Fibroblast of skin of abdomen (primary cell): ENCODE results near the gene AKAP13.

Experiments
- DNase-seq: peaks from one replicate; pipeline ENCODE4 v3.0.0-alpha.2; 2013

Gene AKAP13

DNA sequence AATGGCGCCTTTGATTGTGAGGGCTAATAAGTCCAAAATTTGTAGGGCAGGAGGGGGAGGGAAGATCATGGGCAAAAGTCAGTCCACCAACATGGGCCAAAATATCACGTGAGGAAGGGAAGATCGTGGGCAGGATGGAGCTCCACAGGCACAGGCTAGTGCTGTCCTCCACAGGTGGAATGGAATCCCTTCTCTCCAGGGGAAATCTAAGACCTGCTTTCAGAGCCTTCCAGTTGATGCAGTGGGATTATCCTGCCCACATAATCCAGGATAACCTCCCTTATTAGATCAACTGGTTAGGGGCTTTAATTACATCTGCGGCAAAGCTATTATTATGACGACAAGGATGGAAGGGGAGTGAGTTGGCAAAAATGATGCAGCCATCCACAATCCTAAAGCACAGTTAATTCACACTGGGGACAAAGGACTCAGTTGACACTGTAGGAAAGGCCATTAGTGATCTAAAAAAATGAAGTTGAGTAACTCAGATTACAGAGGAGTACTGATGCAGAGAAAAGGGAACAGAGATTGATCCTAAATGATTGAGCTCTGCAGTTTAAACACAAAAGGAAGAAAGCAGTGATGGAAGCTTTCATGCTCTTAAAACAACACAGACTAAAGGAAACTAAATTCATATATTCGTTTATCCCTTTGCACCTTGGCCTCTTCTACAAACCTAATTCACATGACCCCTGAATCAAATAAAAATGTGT, 159.8 kb downstream of the AKAP13 start:
- DNase-seq, result no peak

DNA sequence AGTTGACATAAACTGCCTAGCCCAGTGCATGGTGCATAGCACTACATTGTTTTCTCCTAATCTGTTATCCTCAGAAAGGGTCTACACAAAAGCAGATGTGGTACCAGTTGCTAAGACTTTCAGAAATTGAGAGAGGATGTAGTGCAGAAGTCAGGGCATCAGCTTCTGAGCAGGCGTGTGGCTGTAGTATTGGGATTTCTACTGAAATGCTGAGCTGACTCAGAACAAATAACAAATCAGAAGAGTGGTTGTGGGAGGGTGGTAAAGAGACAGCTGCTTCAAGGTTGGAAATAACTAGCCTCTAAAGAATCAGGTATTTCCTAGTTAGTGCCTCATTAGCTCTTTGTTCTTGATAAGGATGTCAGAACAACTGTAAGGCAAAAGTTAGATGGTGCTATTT, 161.3 kb downstream of the AKAP13 start:
- no peak for DNase-seq

GRCh38 chr15:85542488-85542887, 162.1 kb downstream of the AKAP13 start:
- no peak for DNase-seq

DNA sequence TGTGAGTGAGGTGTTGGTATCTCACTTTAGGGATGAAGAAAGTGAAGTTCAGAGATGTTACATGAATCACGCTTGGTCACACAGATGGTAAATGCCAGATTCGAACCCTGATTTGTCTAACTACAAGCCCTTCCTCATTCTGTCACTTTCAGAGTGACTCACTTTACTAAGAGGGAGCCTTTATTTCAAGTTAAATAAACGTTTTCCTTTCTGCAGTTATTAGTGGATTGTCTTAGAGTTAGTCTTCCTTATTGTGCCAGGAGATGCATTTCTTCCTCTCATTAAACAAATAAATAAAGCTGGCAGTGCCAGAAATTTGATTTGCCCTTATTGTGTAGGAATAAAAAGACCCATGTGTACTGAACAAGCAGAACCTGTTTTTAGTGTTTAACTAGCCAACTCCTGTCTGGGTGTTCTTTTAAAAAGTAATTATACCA, 162.5 kb downstream of the AKAP13 start:
- no peak for DNase-seq

- no peak for DNase-seq
These were observed 163.3 kb downstream of the AKAP13 start for GRCh38 chr15:85543741-85544155.

GRCh38 chr15:85545185-85545584, 164.8 kb downstream of the AKAP13 start:
- DNase-seq, result no peak

DNA sequence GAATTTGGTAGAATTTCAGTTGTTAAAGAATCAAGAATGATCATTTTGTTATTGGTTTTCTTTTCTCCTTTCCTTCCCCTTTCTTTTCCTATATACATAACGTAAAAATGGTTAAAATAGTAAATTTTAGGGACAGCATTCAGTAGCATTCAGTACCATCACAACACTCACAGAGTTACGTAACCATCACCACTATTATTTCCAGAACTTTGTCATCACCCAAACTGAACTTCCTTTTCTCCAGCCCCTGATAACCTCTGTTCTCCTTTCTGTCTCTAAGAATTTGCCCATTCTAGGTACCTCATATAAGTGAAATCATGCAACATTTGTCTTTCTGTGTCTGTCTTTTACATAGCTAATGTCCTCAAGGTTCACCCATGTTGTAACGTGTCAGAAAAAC, 165.3 kb downstream of the AKAP13 start:
- DNase-seq, result no peak

DNA sequence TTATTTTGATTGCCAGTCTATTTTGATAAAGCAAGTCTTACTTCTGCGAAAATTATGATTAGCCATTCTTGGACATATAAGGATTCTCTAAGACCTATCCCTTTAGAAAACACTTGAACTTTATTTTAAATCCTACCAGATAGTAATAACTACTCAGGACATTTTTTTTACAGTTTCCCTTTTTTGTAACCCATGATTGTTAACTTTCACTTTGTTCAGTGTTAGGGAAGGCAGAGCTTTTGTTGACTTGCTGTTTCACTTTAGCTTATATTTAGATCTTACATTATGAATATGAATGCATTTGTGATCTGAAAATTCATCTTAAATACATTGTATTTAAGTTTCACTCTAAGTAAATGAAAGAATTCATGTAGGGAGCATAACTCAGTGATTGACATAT, 167.0 kb downstream of the AKAP13 start:
- no peak for DNase-seq

- DNase-seq, result no peak
These were observed 169.9 kb downstream of the AKAP13 start for GRCh38 chr15:85550283-85550682.

GRCh38 chr15:85551221-85551832, 170.9 kb downstream of the AKAP13 start:
- DNase-seq, result no peak

DNA sequence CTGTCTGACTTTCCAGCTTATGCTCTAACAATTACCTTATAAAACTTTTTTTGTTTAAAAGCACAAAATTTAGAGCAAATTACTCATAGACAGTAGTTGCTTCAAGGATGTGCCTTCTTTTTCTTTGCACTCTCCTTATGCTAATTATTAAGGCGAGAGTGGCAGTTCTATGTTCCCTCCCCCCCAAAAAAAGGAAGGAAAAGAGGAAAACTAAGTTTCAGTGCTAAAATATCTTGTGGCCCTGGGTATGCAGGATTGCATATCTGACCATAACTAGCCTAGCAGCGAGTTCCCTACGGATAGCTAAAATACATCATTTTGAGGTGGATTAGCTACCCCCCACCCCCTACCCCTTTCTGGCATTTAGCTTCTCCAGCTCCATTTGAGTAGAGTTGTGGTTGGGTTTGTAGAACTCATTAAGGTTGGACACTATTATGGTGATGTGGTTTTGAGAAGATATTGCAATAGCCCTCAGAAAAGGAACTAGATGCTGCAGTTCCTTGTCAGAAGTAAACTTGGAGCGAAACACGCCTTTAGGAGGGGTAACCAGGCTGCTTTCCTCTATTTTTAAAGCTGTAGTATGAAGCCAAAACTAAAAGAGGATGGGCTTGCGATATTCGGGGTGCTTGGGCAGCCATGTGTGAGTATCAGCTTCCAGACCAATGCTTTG, 174.6 kb downstream of the AKAP13 start:
- DNase-seq, result no peak

GRCh38 chr15:85555875-85556617, 175.6 kb downstream of the AKAP13 start:
- no peak for DNase-seq

DNA sequence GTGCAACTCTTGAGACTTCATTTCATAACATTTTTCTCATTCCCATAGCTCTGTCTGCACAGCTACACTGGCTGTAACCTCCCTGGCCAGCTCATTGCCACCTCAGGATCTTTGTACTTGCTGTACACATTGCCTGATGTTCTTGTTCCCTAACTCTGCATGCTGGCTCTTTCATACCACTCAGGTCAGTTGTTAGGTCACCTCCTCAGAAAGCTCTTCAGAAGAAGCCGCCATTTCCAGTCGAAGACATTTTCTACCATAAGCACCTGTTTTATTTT, 176.2 kb downstream of the AKAP13 start:
- DNase-seq, result no peak

GRCh38 chr15:85557385-85557784, 177.0 kb downstream of the AKAP13 start:
- DNase-seq, result no peak

- no peak for DNase-seq
These were observed 178.4 kb downstream of the AKAP13 start for GRCh38 chr15:85558848-85559247.

DNA sequence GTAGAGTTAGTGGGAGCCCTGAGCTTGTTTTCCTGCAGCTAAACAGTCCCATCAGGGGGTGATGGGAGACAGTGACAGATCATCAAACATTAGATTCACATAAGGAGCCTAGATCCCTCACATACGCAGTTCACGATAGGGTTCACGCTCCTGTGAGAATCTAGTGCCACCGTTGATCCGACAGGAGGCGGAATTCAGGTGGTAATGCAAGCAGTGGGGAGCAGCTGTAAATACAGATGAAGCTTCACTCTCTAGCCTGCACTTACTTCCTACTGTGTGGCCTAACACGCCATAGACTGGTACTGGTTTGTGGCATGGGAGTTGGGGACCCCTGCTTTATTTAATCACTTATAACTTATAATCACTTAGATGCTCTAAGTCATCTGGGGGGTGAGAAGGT, 179.1 kb downstream of the AKAP13 start:
- DNase-seq, result no peak

- no peak for DNase-seq
These were observed 182.4 kb downstream of the AKAP13 start for GRCh38 chr15:85562824-85563223.

GRCh38 chr15:85563328-85563727, 182.9 kb downstream of the AKAP13 start:
- DNase-seq, result peak; percentile 26

DNA sequence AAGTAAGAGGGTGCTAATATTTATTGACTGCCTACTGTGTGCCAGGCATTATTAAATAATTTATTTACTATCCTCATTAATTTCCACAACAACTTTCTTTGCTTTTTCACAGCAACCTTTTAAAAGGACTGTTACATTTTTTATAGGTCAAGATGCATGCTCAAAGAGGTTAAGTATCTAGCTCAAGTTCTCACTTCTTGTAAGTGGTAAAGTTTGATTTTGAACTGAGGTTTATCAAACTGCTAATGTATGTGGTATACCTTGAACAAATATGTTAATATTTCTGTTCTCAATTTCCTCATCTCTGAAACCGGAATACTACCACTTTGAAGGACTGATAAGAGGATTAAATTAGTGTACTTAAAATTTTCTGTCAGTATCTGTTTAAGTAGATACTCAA, 183.3 kb downstream of the AKAP13 start:
- no peak for DNase-seq

DNA sequence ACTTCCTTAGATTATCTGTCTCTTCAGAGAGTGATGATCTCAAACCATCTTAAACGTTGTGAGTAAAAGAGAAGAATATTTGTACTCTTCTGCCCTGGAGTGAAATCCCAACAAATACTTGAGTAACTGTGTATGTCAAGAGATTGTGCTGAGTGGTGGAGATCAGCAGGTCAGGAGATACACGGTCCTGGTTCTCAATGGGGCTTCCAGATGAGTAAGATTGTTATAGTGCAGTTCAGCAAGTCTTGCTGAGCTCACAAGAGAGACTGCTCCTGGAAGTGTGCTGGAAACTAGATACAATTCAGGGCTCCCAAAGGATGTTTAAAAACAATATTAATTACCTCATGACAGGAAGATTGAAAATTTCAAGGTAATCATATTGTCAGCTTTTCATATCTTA, 184.3 kb downstream of the AKAP13 start:
- no peak for DNase-seq

GRCh38 chr15:85568261-85568808, 187.9 kb downstream of the AKAP13 start:
- peak; percentile 36 for DNase-seq

GRCh38 chr15:85570336-85570735, 189.9 kb downstream of the AKAP13 start:
- no peak for DNase-seq

GRCh38 chr15:85571780-85572179, 191.4 kb downstream of the AKAP13 start:
- DNase-seq, result no peak
